NCI-H2196 (cell line): ENCODE measurements around the gene CENPO.
"Not testable (repeated sequence)": the region's sequence is repeated elsewhere in the genome, so short reads cannot be mapped to it uniquely, and the experiment has no call there.

Experiments used
- DNase-seq: peaks from one replicate; lab custom pipeline; 2025; ENCODE audit not compliant: unreplicated experiment; lab: John Stamatoyannopoulos, UW

The CENPO gene

GRCh38 chr2:24787532-24787931, 5.7 kb upstream of the CENPO start:
- no peak for DNase-seq

GRCh38 chr2:24788816-24789215, 4.4 kb upstream of the CENPO start:
- DNase-seq = no peak

GRCh38 chr2:24791452-24791851, 1.8 kb upstream of the CENPO start:
- no peak for DNase-seq

- no peak for DNase-seq
Observed at GRCh38 chr2:24792542-24792873, 717 bp upstream of the CENPO start.

- peak; percentile 15 for DNase-seq
Observed at GRCh38 chr2:24793761-24794435, 673 bp downstream of the CENPO start.

- DNase-seq = no peak
Observed at GRCh38 chr2:24797644-24798043, 4.4 kb downstream of the CENPO start.

GRCh38 chr2:24800487-24800886, 7.3 kb downstream of the CENPO start:
- not testable (repeated sequence) for DNase-seq

GRCh38 chr2:24805811-24806660, 12.8 kb downstream of the CENPO start:
- DNase-seq = not testable (repeated sequence)

GRCh38 chr2:24806661-24807036, 13.4 kb downstream of the CENPO start:
- no peak for DNase-seq

GRCh38 chr2:24809316-24810007, 16.2 kb downstream of the CENPO start:
- DNase-seq = no peak

- no peak for DNase-seq
Observed at GRCh38 chr2:24813691-24814137, 20.5 kb downstream of the CENPO start.

- DNase-seq = no peak
Observed at GRCh38 chr2:24814516-24814915, 21.3 kb downstream of the CENPO start.

- no peak for DNase-seq
Observed at GRCh38 chr2:24815171-24815570, 21.9 kb downstream of the CENPO start.

GRCh38 chr2:24816404-24816803, 23.2 kb downstream of the CENPO start:
- no peak for DNase-seq

- no peak for DNase-seq
Observed at GRCh38 chr2:24816884-24817283, 23.7 kb downstream of the CENPO start.

GRCh38 chr2:24818721-24819167, 25.5 kb downstream of the CENPO start:
- no peak for DNase-seq

GRCh38 chr2:24819442-24820174, 26.4 kb downstream of the CENPO start:
- no peak for DNase-seq

GRCh38 chr2:24820175-24820513, 26.9 kb downstream of the CENPO start:
- no peak for DNase-seq

- no peak for DNase-seq
Observed at GRCh38 chr2:24820598-24821432, 27.6 kb downstream of the CENPO start.

- no peak for DNase-seq
Observed at GRCh38 chr2:24821433-24821891, 28.2 kb downstream of the CENPO start.
